GM18508 (cell line): ENCODE results near the gene AMER3.

Experiments used
- ATAC-seq: cut with Tn5 transposase; IDR thresholded peaks from one replicate; pipeline ENCODE4 v1.9.1; 2021; ENCODE audit warnings: moderate number of reproducible peaks; ENCODE audit not compliant: insufficient read depth, unreplicated experiment

AMER3 gene

DNA sequence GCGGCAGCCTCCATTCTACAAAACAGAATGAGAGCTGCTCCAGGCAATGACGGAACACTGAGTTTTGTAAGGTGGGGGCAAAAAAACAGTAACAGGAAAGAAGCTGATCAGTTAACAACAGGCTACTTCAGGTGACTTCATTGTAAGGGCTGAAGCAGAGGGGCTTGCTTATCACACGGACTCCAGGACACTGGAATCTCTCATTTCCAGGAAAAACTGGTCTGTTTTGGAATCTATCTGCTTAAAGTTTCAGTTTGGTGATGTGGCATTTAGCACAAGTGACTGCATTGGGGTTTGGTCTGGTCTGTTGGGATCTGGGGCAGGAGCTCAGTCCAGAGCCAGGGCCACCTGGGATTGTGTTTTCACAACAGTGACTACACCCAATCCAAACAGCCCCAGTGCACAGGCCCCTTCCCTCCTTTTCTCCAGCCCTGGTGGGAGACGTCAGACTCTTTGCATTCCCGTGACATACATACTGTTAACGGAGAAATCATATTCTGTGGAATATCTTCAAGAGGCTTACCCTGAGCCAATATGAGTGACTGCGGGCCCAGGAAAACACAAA, 14.1 kb downstream of the AMER3 start:
- ATAC-seq: no peak

- no peak for ATAC-seq
These were observed 21.2 kb downstream of the AMER3 start for GRCh38 chr2:130776550-130776949.

GRCh38 chr2:130778781-130779180, 23.4 kb downstream of the AMER3 start:
- ATAC-seq: no peak

DNA sequence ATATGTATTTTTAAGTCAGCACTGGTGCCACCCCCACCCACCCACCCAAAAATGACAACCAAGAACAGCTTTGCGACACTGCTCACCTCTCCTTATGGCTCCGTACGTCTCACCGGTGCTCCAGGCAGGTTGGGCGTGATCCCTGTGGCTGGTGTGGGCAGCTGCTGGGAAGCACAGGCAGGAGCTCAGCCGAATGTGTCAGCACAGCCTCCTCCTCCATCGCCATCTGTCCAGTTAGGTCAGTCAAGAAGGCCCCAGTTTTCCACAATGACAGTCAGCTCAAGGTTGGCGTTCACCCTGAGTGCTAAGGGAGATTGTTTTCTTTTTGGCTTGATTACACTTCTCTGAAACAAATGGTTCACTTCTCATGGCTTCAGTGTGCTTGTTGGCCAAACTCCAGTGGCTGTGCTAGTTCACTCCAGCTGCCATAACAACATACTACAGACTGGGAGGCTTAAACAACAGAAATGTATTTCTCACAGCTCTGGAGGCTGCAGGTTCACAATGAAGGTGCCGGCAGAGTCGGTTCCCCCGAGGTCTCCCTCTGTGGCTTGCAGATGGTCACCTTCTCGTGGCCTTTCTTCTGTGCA, 30.2 kb downstream of the AMER3 start:
- no peak for ATAC-seq

DNA sequence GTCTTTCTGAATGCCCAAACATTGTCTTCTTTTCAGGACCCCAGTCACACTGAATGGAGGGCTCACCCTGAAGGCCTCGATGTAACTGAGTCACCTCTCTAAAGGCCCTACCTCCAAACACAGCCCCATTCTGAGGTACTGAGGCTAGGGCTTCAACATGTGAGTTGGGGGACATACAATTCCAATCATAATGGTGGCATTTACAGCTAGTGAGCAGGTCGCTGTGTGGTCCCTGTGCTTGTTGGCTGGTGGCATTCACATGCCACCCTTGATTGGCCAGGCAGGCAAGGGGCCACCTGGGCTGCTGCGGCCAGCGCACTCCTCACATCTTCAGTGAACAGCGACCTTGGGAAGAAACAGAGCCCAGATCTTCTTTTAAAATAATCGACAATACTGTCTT, 30.7 kb downstream of the AMER3 start:
- no peak for ATAC-seq

GRCh38 chr2:130787841-130788240, 32.5 kb downstream of the AMER3 start:
- ATAC-seq: no peak

GRCh38 chr2:130790312-130790711, 35.0 kb downstream of the AMER3 start:
- ATAC-seq: no peak

- ATAC-seq: no peak
These were observed 35.7 kb downstream of the AMER3 start for GRCh38 chr2:130790804-130791616.

DNA sequence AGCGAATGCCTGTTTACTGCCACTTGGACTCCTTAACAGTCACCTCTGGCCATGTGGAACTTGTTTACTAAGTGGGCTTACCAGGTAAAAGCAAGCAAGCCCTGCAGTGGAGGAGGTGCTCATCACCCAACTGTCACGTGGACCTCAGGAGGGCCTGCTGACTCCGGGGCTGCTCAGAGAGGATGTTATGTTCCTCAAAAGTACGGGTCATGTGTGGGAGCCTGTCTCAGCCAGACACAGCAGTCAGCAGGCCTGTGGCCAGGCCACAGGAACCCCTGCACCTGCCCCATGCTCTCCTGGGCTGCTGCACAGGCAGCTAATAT, 36.2 kb downstream of the AMER3 start:
- no peak for ATAC-seq

DNA sequence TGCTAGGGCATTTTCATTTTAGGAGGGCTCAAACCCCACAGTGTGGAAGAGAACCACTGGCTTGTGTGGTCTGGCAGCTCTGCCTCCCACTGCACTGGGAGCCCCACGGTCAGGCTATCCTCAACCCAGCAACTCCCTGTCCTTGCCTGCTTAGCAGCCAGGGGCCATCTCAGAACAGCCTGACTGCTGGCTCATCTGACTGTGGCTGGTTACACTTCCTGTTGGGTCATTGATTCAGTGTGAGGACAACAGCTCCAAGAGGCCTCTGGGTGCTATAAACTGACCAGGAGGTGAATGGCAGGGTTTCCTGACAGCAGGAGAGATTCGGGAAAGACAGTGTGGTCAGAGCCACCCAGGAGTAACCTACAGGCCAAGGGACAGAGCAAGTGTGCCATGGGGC, 40.1 kb downstream of the AMER3 start:
- ATAC-seq: no peak

DNA sequence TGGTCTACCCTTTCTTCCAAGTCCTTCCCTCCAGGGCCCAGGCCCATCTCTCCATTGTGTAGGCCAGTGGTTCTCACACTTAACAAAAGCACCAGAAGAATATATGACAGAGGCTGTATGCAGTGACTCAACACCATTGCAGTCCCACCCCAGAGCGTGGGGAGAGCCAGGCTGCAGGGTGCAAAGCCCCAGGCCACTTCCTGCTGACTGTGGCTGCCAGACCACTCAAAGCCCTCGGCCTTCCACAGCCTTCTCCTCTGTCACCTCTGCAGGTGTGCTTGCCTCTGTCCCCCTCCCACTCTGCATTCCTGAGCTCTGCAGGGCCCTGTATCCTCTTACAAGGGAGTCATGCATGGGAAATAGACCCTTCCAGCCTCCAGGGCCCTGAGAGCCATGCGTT, 41.0 kb downstream of the AMER3 start:
- no peak for ATAC-seq

DNA sequence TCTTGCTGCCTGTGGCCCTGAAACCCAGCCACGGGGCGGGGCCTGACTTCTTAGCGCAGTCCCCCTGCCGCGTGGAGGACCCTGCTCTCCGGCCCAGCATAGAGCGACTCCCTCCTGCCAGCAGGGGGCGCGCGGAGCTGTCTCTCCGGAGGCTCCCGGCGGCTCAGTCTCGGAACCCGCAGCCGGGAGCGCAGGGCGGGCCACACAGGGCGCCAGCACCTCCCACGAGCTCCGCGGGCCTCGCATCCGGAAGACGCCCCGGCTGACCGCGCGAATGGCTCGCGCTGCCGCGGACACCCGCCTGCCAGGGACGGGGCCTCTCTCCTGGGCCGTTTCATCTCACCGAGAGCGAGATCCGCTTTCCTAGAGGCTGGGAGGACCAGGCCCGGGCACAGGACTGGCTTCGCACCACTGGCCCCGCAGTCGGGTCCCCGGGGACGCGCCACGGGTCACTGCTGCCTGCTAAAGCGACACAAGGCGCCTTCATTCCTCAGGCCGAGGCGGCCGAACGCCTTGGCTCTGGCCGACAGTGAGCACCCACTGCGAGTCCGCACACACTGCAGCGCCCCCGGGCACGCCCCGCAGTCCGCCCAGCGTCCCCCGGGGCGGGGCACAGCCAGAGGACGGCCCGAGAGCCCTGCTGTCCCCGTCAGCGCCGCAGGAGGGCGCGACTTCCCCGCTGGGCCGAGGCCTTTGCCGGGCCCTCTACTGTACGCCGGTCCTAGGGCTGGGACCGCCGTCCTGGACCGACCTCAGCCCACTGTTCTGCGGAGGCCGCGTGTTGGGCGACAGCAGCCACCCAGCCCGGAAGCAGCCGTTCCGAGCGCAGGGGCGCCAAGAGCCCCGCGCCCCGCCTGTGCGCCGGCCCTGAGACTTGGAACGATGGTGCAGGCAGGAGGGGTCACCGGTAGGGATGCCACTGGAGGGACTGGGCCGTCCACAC, 42.4 kb downstream of the AMER3 start:
- peak; percentile 75 for ATAC-seq

DNA sequence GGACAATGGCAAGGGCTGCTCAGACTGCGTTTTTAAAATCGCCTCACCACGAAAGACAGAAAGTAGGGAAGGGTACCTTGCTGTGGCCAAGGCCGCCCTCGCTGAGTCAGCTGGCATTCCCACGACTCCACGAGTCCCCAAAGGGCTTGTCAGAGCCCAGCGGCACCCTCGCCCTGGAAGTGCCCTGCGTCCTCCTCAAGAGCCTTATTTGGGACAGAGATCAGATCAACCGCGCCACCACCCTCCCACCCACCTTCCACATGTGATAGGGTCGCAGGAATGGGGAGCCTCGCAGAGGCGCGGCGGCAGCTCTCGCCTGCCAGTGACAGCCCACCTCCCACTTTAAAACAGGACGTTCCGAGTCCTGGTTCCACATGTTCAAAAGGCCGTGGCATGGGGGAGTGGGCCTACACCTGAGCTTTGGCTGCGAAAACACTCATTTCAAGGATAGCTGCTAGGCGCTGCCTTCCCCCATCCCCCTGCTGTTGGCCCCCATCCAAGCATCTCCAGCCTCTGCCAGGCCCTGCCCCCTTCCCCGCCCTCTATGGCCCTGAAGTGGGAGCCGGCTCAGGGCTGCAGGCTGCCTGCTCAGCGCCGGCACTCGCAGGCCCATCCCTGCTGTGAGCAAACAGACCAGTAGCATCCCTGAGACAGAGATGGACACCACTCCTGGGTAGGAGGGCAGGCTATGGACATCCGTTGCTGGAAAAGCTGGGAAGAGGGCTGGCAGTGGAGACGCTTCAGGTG, 43.3 kb downstream of the AMER3 start:
- no peak for ATAC-seq

DNA sequence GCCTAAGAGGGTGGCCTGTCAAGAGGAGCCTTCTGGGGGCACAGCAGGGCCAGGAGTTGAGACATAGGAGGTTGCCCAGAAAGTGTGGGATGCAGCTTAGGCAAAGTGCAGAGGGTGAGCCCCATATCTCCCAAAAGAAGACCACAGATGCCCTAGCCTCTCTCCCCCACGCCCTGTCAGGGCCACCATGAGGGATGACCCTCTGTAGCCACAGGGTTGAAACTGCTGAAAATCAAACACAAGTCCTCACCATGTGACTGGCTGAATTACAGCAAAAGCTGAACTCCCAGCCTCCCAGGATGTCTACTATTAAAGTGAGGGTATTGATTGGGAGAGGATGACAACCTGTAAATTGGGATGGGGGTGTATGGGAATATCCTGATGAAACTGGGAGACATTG, 44.0 kb downstream of the AMER3 start:
- no peak for ATAC-seq

- ATAC-seq: no peak
These were observed 50.3 kb downstream of the AMER3 start for GRCh38 chr2:130805613-130806012.

DNA sequence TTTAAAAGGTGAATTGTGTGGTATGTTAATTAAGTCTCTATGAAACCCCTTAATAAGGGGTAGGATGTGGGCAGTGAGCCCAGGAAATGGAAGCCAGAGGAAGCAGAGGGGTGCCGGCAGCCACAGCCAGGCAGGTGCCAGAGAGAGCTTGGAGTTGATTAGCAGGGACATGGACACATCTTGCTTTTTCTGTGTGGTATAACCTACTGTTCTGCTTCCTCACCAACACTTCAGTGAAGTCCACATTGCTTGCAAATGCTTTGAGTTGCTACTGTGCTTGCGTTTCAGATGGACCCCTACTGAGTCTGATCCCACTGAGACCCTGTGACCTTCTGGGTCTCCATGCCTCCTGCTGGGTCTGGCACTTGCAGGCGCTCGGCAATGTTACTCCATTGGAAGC, 51.0 kb downstream of the AMER3 start:
- ATAC-seq: no peak

DNA sequence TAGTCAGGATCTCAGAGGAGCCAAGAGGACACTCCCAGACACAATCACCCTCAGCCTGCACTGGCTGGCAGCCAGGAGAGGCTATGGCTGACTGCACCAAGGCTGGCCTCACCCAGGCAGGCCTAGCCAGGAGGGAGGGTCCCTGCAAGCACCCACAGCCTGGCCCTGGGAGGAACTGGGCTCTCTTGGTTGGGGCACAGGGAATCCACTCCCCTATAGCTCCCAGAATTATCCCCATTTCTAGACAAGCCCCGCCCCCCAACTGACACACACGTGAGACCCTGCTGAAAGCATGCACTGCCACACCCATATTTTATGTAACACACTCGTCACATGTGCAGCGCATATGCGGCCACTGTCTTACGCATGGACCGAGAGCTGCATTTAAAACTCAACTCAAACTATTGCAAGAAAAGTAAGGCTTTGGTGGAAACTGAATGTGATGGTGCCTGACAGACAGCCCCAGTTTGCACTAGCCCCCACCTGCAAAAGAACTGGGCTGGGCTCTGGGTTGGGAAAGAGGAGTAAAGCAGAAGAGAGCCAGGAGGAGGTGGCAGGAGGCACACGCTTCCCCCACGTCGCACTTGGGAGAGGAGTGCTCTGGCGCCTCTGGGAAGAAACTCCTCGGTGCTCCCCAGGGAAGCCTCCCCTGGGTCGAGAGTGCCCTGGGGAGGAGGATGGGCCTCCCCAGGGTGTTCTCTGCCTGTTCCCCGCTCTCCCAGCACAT, 52.5 kb downstream of the AMER3 start:
- ATAC-seq: no peak

GRCh38 chr2:130808482-130809268, 53.3 kb downstream of the AMER3 start:
- ATAC-seq: no peak

GRCh38 chr2:130810490-130810889, 55.1 kb downstream of the AMER3 start:
- ATAC-seq: no peak
